Neutrophil (primary cell): Measurements from ENCODE around the gene RHBDL1.

ENCODE experiments used
- H3K27ac ChIP-seq: fragments of 200-600 bp; sonication (generic); 2 replicates; pipeline ENCODE4 v1.5.1; 2016; ENCODE audit warnings: mild to moderate bottlenecking, moderate library complexity
- H3K27me3 ChIP-seq: fragments of 200-600 bp; sonication (generic); 2 replicates; pipeline ENCODE4 v1.6.0; 2016; ENCODE audit warnings: mild to moderate bottlenecking
- H3K36me3 ChIP-seq: fragments of 200-600 bp; sonication (generic); 2 replicates; pipeline ENCODE4 v1.5.1; 2017
- H3K4me1 ChIP-seq, 2 experiments: fragments of 200-600 bp in 1 of 2; sonication (generic) in 1 of 2; 1 replicate in 1 of 2; 2 replicates in 1 of 2; pipeline versions ENCODE4 v1.5.1 to v1.6.1; 2013 to 2016; ENCODE audit warnings: low read depth in 1 of 2, low read length in 1 of 2, mild to moderate bottlenecking in 1 of 2, moderate library complexity in 1 of 2; ENCODE audit not compliant: control insufficient read depth in 1 of 2, insufficient read depth in 1 of 2
- H3K4me3 ChIP-seq, 2 experiments: fragments of 200-600 bp in 1 of 2; sonication (generic) in 1 of 2; 1 replicate in 1 of 2; 2 replicates in 1 of 2; pipeline ENCODE4 v1.5.1; 2013 to 2016; ENCODE audit warnings: low read depth in 1 of 2, low read length in 1 of 2, mild to moderate bottlenecking in 1 of 2, moderate library complexity in 1 of 2
- H3K9me3 ChIP-seq: fragments of 200-600 bp; sonication (generic); 2 replicates; pipeline ENCODE4 v1.5.1; 2016
- TF ChIP-seq, protein P1 (sequence below): fragments of 200-600 bp; sonication (generic); IDR thresholded peaks from 2 replicates; pipeline ENCODE4 v1.5.1; 2016; ENCODE audit warnings: antibody characterized with exemption

Gene RHBDL1

DNA sequence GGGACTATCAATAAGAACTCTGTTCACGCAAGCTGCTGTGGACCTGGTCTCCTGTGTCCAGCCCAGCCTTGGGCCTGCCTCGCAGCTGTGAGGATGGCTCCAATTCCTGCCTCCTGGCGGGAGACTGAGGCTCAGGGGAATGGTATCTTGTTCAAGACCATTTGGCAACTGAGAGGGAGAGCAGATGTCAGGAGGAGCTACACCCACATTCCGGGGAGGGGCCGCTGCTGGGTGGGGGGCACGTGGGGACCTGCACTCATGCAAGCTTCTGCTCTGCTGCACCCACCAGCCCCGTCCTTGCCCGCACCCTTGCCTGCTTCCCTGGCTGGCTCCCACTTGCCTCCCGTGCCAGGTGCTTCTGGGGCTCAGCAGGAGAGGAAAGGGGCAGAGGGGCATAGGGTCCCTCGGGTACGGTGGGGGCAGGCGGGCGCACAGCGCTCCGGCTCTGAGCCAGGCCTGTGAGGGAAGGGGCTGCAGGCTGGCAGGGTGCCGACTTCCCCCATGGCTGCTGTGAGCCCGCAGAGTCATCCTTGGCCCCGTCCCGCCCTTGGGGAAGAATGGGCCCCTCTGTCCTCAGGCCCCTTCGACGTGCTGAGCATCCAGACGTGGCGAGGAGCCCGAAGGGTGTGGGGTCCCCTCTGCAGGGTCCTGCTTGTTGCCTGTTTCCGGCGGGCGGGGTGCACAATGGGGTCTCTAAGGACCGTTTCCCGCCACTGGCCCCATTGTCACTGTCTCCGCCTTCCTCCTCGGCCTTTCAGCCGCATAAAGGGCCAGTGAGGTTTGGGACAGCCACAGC, 42.2 kb downstream of the RHBDL1 start:
- Histone ChIP-seq H3K27ac (no peak overlapping the region), H3K9me3 (no peaks in the 10 kb centered on the region), H3K4me1 (peaks cover 29 to 38% of the 10 kb centered on the region in 2 experiments), H3K27me3 (peaks cover 80% of the 10 kb centered on the region), H3K36me3 (no peaks in the 10 kb centered on the region), H3K4me3 (no peak overlapping the region)
- TF ChIP-seq, protein P1, sequence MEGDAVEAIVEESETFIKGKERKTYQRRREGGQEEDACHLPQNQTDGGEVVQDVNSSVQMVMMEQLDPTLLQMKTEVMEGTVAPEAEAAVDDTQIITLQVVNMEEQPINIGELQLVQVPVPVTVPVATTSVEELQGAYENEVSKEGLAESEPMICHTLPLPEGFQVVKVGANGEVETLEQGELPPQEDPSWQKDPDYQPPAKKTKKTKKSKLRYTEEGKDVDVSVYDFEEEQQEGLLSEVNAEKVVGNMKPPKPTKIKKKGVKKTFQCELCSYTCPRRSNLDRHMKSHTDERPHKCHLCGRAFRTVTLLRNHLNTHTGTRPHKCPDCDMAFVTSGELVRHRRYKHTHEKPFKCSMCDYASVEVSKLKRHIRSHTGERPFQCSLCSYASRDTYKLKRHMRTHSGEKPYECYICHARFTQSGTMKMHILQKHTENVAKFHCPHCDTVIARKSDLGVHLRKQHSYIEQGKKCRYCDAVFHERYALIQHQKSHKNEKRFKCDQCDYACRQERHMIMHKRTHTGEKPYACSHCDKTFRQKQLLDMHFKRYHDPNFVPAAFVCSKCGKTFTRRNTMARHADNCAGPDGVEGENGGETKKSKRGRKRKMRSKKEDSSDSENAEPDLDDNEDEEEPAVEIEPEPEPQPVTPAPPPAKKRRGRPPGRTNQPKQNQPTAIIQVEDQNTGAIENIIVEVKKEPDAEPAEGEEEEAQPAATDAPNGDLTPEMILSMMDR: no peak

- H3K9me3 ChIP-seq: no peaks in the 10 kb centered on the region
- no peaks in the 10 kb centered on the region for H3K36me3 ChIP-seq
- TF ChIP-seq, protein P1: no peak
- peaks cover 29 to 38% of the 10 kb centered on the region in 2 experiments for H3K4me1 ChIP-seq
- H3K27me3 ChIP-seq: peaks cover 73% of the 10 kb centered on the region
- H3K27ac ChIP-seq: no peak overlapping the region
- H3K4me3 ChIP-seq: no peak overlapping the region
Observed at GRCh38 chr16:718389-718788, 42.9 kb downstream of the RHBDL1 start.

- Histone ChIP-seq H3K4me1 (peaks cover 29 to 38% of the 10 kb centered on the region in 2 experiments), H3K4me3 (no peak overlapping the region), H3K27me3 (peaks cover 68% of the 10 kb centered on the region), H3K27ac (no peak overlapping the region), H3K9me3 (no peaks in the 10 kb centered on the region), H3K36me3 (no peaks in the 10 kb centered on the region)
- TF ChIP-seq, protein P1: no peak
Observed at GRCh38 chr16:718922-719321, 43.5 kb downstream of the RHBDL1 start.

GRCh38 chr16:719815-720446, 44.5 kb downstream of the RHBDL1 start:
- H3K4me1 ChIP-seq: peaks cover 29 to 33% of the 10 kb centered on the region in 2 experiments
- H3K27ac ChIP-seq: no peak overlapping the region
- peak overlapping the region; percentile 76 to 78 for H3K4me3 ChIP-seq
- H3K36me3 ChIP-seq: no peaks in the 10 kb centered on the region
- TF ChIP-seq, protein P1: no peak
- no peaks in the 10 kb centered on the region for H3K9me3 ChIP-seq
- H3K27me3 ChIP-seq: peaks cover 68% of the 10 kb centered on the region

GRCh38 chr16:720447-720989, 45.0 kb downstream of the RHBDL1 start:
- Histone ChIP-seq H3K9me3 (no peaks in the 10 kb centered on the region), H3K27me3 (peaks cover 68% of the 10 kb centered on the region), H3K36me3 (no peaks in the 10 kb centered on the region), H3K27ac (peak overlapping the region; percentile 69), H3K4me3 (peak overlapping the region; percentile 76 to 78), H3K4me1 (peaks cover 25 to 29% of the 10 kb centered on the region in 2 experiments)
- TF ChIP-seq, protein P1: no peak
